ENCODE results near the gene STPG1.

Gene STPG1

DNA sequence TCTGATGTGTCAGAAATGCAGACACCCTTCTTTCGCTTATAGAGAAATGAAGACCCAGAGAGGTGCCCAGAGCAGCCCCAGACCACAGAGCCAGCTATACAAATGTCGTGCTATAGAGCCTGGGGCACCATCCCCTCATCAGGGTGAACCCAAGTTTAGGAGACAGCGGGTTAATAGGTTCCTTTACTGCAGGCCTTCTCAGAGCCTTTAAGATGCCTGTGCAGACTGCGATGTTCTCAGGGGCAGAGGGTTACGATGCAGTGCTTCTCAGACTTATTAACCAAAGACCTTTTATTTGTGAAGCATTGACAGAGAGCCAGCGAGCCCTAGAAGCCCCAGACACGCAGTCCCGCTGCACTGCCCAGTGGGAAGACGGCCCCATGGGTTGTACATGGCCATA is 46.9 kb downstream of the STPG1 start:
- DNase-seq = no peak

DNA sequence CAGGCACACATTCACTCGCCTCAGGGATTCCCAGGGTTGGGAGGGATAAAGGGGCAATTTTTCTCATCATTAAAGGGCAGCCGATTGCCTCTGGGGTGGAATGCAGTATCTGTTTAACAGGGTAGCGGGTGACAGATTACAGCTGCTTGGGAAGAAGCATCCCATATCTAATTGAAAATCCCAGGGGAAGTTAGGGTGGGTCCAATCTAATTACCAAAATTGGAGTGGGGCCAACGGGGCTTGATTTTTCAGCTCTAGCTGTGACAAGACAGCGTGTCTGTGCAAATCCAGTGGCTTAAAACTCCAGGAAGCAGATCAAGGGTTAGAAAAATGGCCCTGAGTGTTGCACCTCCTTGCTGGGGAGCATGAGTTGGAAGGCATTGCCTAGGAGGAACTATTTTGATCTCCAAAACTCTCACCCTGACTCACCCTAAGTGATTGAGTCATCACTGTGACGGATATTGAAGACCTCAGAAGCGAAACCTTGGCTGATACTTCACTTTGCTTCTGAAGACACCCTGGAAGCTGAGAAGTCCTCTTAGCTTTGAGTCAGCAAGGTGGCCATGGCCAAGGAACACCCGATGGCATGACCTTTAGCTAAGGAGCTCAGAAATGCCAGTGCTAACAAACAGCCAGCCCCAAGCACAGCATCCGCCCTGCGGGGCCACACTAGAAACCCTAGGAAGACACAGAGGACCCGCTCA is 48.5 kb downstream of the STPG1 start:
- DNase-seq = no peak

DNA sequence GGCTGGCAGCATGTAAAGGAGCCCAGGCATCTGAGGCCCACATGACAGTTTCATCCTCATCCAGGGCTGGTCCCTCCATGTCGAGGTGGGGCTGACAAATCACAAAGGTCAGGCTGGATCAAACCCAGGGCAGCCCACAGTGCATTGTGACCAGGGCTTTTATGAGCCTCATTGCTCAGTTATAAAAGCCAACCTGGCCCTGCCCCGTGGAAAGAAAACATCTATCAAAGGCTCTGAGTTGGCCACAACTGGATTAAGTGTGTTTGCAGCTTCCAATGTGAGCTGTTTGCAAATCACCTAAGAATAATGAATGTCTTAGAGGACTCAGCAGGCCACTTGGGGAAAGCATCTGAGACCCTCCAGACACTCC is 49.0 kb downstream of the STPG1 start:
- no peak for DNase-seq

DNA sequence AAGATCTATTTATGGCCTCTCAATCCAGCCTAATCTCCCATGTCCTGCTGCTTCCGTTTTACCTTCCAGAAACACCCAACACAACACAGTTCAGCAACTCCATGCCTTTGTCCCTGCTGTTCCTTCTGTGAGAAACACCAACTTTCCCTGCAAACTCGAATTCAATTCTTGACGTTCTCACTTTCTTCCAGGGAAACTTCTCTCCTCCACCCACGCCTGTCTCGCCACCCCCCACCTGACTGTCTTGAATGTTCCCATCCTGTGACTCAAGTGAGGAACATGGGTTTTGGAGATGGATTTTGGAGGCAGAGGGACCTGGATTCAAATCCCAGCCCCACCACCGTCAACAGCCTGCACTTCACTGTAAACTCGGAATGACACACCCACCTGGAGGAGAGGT is 49.6 kb downstream of the STPG1 start:
- no peak for DNase-seq

DNA sequence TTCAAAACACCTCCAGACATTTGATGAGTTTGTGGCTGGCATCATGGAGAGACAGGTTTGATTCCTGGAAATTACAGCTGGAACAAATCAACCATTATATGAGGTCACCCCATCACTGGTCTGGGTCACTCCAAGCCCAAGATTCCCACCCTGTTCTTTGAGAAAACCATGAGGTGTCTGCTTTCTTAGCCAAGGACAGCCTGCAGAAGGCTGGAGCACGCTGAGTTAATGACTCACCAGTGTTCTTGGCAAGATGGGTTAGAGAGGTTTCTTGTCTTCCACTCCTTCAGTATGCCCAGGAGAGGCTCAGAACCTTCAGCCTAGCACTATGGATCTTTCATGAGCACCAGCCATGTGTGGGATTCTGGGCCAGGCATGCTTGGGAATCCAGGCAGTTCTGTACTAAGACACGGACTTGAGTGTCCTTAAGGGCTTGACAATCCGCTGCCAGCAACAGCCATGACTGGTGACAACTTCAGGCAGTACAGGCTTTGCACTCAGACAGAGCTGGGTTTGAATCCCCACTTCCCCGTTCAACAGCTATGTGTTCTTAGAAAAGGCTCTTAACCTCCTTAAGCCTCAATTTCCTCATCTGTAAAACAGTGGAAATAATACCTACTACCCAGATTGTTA is 50.5 kb downstream of the STPG1 start:
- DNase-seq = no peak

DNA sequence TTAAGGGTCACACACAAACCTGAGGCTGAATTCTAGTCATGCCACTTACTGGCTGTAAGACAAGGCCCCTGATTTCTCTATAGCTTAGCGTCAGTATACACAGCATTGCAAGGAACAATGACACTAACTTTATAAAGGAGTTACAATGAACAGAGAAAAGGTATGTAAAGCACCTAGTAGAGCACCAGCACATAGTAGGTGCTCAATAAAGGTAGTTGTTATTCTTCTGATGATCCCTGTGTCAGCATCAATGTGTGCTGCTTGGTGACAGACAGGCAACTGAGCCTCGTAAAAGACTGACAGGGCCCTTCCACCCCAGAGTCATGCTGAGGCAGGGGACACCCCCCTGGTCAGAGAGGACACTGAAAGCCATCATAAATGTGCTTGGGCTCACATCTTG is 51.2 kb downstream of the STPG1 start:
- no peak for DNase-seq

DNA sequence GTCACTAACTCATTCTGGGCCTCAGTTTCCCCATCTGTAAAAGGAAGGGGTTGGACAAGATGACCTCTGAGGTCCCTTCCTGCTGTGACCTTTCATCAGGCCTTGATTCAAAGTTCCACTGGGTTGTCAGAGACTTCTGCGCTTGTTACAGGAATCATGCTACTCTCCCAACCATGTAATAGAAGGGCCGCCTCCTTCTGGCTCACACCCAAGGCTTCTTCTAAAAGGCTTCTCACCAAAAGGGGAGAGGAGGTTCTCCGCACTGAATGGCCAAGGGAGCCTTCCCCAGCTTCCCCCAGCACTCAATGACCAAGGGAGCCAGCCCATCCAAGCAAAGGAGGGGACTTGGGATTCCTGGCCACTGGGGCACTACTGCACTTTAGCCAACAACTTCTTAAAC is 51.8 kb downstream of the STPG1 start:
- DNase-seq = no peak

DNA sequence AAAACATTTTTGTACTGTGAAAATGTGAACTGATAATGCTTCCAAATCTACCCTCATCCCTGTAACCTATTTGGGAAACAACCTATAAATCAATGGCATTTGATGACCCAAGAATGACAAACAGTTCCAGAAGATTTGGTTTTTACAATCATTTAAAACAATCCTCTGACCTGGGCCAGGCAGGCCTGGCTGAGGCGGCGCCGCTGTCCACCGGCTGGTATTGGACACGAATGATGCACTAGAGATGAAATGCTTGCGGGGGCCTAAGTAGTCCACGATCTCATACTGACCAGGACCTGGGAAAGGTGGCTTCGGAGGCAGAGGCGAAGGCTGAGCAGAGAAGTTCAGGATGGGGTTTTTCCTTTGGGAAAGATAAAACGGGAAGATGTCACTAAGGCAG is 52.9 kb downstream of the STPG1 start:
- no peak for DNase-seq

DNA sequence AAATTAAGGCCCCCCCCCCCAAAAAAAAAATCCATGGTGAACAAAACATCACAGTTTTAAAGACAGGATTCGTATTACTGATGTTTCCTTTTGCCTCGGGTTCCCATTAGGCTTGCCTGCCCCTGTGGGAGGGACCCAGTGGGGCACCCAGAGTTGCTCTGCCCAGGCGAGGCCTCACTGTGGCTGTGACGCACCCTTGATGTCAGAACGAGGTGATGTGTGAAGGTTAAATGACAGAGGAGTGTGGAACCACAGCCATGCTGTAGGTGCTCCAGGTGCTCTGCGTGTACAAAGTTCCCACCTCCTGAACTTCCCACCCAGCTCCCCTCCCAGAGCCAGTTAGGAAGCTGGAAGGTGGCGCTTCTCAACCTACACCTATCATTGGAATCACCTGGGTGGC is 56.5 kb downstream of the STPG1 start:
- DNase-seq = no peak

DNA sequence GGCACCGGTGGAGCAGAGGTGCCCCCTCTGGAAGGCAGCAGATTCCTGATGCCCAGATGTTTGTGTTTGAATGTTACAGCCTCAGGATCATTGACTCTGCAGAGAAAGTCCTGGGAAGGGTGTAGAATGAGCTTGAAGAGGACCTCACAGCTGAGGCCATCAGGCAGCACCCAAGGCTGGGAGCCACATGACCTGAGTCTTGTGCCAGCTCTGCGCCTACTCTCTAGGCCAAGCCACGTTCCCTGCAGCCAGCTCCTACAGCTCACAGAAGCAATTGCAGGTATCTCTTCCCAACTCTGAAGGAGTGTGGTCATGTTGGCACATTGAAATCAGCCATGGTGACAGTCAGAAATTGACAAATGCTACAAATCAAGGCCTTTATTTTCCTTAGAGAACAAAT is 58.1 kb downstream of the STPG1 start:
- no peak for DNase-seq

DNA sequence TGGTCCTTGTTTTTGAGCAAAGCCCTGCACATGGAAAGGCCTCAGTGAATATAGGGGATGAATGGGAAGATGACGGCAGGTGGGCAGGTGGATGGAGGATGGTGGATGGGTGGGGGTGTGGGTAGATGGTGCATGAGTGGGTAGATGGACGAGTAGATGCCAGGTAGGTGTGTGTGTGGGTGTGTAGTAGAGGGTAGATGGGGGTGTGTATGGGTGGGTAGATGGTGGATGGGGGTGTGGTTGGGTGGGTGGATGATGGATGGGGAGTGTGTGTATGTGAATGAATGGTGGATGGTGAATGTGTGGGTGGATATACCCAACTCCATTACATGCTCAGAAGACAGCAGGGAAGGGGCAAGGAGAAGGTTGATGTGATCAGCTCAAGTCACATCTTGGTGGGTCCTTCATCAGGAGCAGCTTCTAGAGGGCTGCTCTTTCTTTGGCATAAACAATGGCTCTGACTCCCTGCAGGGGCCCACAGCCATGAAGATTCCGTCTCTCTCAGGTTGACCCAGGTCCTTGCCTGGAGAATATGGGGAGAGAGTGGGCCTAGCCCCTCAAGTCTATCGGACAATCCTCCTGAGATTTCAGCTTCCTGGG is 60.2 kb downstream of the STPG1 start:
- DNase-seq = no peak

DNA sequence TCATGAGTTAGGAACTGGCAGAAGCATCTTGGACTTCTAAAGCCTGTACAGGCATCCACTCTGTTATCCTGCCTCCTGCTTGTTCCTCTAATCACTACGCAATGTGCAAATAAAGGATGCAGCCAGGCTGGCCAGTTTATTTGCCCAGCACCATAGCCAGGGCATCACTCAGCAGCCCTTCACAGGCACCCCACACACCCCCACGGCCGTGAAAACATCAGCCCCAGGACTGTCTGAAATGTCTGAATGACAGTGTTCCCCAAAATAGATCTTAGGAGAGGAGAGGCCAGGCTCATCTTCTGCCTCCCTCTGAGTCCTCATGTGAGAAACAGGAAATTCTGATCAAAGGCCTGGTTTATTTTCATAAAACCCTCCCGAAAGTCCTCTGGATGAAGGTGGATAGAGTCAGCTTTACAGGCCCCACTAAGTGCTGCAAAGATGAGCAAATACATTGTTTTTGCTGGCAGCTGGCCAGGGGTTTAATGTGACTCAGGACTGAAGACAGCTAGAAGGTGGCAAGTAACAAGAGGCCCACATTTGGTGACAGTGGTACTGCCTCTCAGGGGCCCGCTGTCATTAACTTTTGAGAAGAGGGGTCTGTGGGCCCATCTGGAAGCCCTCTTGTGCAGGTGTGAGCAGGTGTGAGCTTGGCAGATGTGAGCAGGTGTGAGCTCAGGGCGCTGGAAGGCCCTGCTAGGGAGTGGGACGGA is 61.5 kb downstream of the STPG1 start:
- no peak for DNase-seq

DNA sequence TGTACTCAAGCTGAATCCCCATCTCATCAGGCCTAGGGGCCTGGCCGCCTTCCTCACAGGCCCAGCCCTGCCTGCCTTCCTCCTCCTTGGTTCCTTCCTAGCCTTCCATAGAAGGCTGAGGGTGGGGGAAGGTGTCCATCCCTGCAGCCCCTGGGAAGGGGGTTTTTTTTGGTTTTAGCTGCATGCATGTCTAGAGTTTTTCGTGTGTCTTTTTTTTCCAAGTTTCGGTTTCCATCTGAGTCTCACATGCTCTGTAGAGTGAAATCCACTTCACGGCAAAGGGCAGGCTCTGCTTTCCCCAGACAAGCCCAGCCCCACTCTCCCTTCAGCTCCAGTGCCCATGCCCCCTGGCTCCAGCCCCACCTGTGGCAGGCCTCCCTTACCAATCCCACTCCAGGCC is 62.3 kb downstream of the STPG1 start:
- DNase-seq = no peak

DNA sequence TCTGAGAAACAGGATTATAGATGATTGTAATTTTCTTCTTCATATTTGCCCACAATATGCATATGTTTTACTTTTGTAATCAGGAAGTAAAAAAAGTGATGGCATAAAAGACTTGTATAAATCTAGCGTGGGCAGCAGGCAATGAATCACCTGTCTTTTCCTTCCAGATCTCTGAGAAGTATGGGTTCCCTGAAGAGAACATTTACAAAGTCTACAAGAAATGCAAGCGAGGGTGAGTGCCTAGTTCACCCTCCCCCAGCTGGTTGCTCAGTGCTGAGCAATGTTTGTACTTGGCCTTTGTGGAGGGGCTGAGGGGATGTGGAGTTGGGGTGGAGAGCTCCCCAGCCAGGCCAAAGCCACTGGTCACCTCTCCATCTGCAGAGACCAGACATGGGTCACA is 63.7 kb downstream of the STPG1 start:
- no peak for DNase-seq

DNA sequence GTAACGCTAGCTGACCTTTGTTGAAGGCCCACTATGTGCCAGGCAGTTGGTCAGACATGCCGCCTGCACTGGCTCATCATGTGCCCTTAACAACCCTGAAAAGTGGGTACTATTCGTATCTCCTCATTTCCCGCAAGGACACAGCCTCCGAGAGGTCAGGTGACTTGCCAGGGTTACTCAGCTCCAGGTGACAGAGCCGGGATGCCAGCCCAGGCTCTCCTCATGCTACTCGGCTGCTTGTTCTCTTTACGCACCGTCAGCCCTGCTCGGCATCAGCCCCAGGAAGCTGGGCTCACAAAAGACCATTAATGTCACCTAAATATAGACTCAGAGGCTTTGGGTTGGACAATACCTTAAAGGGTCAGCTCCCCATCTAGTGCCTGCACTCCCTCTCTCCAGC is 65.4 kb downstream of the STPG1 start:
- peak; percentile 21 to 43 for DNase-seq

DNA sequence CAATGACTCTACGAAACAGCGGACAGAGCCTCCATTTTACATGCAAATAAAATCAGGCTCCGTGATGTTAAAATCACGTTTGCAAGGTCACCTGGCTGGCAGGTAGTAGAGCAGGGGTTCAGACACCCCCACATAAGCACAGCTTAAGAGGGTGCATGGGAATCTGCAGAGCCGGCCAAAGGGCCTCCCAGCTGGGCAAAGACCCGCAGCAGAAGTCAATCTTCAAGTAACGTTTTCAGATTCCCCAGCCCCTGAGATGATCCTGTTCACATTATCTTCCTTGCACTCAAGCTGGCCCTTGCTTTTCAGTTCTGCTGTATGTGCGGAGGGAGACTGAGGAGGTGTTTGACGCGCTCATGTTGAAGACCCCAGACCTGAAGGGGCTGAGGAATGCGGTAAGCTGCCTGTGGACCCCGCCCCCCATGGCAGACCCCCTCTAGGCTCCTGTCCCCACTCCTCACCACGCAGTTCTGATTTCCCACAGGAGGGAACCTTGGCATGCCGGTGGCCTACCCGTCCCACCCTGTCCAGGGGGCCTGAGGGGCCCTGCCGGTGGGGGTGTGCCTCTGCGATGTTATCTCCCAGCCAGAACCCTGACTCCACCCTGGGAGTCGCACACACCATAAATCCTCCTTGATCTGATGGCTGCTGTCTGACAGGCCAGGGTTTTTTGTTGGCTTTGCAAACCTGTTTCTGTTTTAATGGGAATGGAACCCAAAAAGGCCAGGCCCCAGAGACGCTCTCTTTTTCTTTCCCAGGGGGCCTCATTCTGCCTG is 66.2 kb downstream of the STPG1 start:
- DNase-seq = no peak

DNA sequence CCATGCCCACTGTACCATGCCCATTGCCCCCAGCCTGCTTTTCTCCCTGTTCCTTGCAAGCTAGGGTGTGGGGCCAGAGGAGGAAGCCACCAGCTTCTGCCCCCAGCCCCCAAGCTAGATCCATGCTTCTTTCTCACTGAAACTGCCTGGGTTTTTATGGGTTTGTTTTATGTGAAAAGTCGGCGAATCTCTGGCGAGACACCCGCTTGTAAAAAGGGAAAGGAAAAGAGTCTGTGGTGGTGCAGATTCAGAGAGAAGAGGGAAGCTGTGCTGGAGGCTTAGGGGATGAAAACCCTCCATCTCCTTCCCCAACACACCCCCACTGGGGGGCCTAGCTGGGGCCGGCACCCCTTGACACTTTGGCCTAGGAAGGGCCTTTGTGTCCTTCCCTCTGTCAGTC is 68.2 kb downstream of the STPG1 start:
- no peak for DNase-seq

DNA sequence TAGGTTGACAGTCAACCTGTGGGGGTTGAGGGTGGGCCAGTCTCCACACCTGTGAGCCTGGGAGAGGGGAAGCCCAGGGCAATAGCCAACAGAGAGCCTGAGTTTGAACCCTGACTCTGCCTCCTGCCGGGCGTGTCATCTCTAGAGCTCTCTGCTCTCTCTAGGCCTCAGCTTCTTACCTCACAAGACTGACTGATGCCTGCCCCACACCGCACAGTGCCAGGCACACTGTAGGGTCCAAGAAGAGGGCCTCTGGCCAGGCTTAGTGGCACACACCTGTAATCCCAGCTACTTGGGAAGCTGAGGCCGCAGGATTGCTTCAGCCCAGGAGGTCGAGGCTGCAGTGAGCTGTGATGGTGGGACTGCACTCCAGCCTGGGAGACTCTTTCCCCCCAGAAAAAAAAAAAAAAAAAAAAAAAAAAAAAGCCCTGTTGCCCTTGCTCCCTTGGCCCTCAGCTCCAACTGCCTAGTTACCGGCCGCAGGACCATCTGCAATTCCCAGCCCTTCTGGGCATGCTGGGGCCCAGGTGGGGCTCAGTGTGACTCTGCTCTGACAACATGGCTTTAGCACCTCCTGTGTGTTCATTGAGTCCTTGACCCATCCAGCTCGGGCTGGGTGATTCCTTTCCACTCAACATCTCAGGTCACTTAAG is 69.4 kb downstream of the STPG1 start:
- peak in 1 of 2 experiments; percentile 24 for DNase-seq

DNA sequence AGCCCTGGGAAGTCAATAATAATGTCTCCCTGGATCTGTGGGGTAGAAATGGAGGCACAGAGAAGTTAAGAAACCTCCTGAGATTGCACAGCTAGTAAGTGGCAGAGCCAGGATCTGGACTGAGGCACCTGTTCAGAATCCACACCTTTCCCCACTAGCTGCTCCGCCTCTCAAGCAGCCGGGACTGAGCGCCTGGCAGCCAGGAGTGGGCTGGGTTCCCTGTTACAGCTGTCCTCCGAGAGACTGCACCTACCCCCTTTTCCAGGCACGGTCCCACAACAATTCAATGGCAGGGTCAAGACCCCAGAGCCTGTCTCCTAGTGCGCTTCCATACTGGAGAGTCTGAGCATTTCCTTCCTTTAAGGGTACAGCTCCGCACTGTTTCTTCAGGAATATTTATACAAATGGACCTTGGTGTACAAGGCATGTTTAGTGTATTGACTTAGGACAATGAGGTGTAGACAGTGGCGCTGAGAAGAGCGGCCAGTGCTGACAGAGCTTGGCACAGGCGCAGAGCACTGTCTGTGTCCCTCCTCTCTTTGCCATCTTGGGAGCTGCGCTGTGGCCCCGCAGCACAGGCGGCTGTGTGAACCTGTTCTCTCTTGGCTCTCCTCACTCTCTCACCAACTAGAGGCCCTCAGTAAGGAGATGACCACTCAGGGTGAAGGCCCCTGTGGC is 70.0 kb downstream of the STPG1 start:
- peak in 1 of 2 experiments; percentile 25 for DNase-seq

DNA sequence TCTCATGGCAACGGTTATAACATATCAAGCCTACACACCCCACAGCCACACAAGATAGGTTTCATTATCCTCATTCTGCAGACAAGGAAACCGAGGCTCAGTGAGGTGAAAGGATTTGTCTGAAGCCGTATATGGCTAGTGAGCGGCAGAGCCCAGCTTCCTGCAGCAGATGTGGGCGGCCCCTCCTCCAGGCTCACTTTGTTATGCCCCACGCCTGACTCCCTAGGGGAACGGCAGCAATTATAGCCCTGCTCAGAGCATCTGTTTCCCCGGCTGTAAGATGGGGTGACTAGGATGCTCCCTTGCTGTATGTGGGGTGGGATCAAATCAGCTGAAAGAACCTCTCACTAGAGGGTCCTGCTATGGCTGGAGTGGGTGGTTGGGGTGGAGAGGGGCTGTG is 72.3 kb downstream of the STPG1 start:
- no peak for DNase-seq

DNA sequence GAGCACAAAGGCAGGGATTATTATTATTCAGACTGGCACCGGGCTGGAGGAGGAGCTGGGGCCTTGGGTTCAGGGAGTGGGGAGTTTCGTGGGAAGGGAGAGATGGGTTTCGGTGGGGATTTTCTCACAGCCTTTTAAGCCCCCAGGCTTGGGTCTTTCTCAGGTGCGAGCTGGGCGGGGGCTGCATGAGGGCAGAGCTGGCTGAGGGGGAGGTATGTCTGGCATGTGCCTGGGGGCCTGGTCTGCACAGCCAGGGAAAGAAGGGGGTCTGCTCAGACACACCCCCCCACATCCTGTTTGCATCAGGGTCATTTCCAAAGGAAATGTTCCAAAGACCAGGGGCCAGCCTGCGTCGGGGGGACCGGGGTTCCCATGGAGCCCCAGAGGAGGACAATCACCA is 72.8 kb downstream of the STPG1 start:
- no peak for DNase-seq

DNA sequence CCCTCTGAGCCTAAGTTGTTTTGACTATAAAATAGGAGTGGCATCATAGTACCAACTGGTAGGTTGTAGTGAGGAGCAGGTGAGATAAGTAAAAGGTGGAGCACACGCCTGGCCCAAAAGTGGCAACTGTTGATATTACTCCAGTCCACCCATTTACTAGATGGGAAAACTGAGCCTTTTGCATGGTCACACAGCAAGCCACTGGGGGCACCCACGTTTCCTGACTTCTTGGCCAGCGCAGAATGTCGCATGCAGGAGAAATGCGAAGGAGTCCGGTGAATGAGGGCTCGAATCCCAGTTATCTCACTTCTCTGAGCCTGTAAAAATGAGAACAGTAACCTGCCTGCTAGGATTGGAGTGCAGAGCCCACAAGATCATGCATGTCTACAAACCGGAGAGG is 73.6 kb downstream of the STPG1 start:
- DNase-seq = no peak

Data from cerebellar nuclear complex (tissue), 1 donor.